Stimulated activated naive CD8-positive, alpha-beta T cell treated with anti-CD3 and anti-CD28 coated beads, Interleukin-15, amount 100 ng/mL, for 72 hours (primary cell): ENCODE results near the gene SLC46A3.

Experiments used
- ATAC-seq: fragments of 150-1000 bp; cut with Tn5 transposase; 2 replicates; pipeline ENCODE4 v1.10.0; 2021; ENCODE audit warnings: mild to moderate bottlenecking, moderate library complexity
- DNase-seq, 2 donors: peaks; one replicate each; pipeline ENCODE4 v3.0.0; 2021 to 2022
- H3K27ac Mint-ChIP-seq, 2 donors: one replicate each; pipeline ENCODE4 v1.8.0; 2022; ENCODE audit warnings: mild to moderate bottlenecking in 2 of 2, mixed read lengths in 2 of 2, moderate library complexity in 2 of 2
- H3K27me3 Mint-ChIP-seq: one replicate; pipeline ENCODE4 v1.8.0; 2022; ENCODE audit warnings: mixed read lengths
- H3K4me1 Mint-ChIP-seq: one replicate; pipeline ENCODE4 v1.8.0; 2022; ENCODE audit warnings: mild to moderate bottlenecking, mixed read lengths
- H3K4me3 Mint-ChIP-seq, 2 donors: one replicate each; pipeline ENCODE4 v1.8.0; 2022; ENCODE audit warnings: mild to moderate bottlenecking in 2 of 2, mixed read lengths in 2 of 2, moderate library complexity in 1 of 2
- H3K9me3 Mint-ChIP-seq, 2 donors: one replicate each; pipeline ENCODE4 v1.8.0; 2022; ENCODE audit warnings: mixed read lengths in 2 of 2

The SLC46A3 gene

GRCh38 chr13:28671126-28671792, 47.5 kb downstream of the SLC46A3 start:
- no peak overlapping the region for H3K27ac Mint-ChIP-seq
- H3K4me1 Mint-ChIP-seq, result peaks cover 6% of the 10 kb centered on the region
- H3K4me3 Mint-ChIP-seq, result no peak overlapping the region
- ATAC-seq (no peak), DNase-seq (no peak)
- no peaks in the 10 kb centered on the region for H3K9me3 Mint-ChIP-seq
- no peaks in the 10 kb centered on the region for H3K27me3 Mint-ChIP-seq

GRCh38 chr13:28666897-28667488, 51.8 kb downstream of the SLC46A3 start:
- peaks cover 20% of the 10 kb centered on the region for H3K4me1 Mint-ChIP-seq
- no peaks in the 10 kb centered on the region for H3K9me3 Mint-ChIP-seq

GRCh38 chr13:28659621-28659970, 59.2 kb downstream of the SLC46A3 start:
- Mint-ChIP-seq H3K4me1 (peaks cover 62% of the 10 kb centered on the region), H3K9me3 (no peaks in the 10 kb centered on the region), H3K4me3 (peak overlapping the region; percentile 86 to 97), H3K27me3 (no peaks in the 10 kb centered on the region), H3K27ac (peak overlapping the region; percentile 98)
- no peak for DNase-seq
- ATAC-seq, result peak; percentile 83

More at GRCh38 chr13:28666897-28667488, 51.8 kb downstream of the SLC46A3 start:
- DNase-seq (no peak), ATAC-seq (no peak)
- H3K27me3 Mint-ChIP-seq, result no peaks in the 10 kb centered on the region
- peak overlapping the region in 1 of 2 donors; percentile 79 for H3K27ac Mint-ChIP-seq
- no peak overlapping the region for H3K4me3 Mint-ChIP-seq

GRCh38 chr13:28658796-28659620, 59.8 kb downstream of the SLC46A3 start, which contains the start of gene POMP:
Gene POMP, plus strand, starts transcription at chr13:28659130. Its CDS starts 55 bp downstream, at chr13:28659185.
- H3K9me3 Mint-ChIP-seq, result no peaks in the 10 kb centered on the region
- ATAC-seq (peak; percentile 96), DNase-seq (peak; percentile 81 to 88)
- H3K4me1 Mint-ChIP-seq, result peaks cover 60% of the 10 kb centered on the region
- peak within 1 kb of the TSS; percentile 98 for H3K27ac Mint-ChIP-seq
- H3K27me3 Mint-ChIP-seq, result no peaks in the 10 kb centered on the region
- H3K4me3 Mint-ChIP-seq, result peak within 1 kb of the TSS; percentile 86 to 97

DNA sequence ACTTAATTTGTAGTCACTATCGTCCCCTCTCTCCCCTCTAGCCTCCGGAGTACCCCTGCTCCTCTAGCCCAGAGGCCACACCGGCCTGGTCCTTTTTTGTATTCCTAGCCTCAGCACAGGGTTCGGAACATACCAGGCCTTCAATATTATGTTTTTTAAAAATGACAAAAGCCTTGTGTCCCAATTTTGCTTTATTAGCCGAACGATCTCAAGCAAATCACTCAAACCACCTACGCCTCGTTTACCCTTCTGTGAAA, 60.3 kb downstream of the SLC46A3 start:
- Mint-ChIP-seq H3K27me3 (no peaks in the 10 kb centered on the region), H3K27ac (peak overlapping the region; percentile 98), H3K4me1 (peaks cover 60% of the 10 kb centered on the region)

DNA sequence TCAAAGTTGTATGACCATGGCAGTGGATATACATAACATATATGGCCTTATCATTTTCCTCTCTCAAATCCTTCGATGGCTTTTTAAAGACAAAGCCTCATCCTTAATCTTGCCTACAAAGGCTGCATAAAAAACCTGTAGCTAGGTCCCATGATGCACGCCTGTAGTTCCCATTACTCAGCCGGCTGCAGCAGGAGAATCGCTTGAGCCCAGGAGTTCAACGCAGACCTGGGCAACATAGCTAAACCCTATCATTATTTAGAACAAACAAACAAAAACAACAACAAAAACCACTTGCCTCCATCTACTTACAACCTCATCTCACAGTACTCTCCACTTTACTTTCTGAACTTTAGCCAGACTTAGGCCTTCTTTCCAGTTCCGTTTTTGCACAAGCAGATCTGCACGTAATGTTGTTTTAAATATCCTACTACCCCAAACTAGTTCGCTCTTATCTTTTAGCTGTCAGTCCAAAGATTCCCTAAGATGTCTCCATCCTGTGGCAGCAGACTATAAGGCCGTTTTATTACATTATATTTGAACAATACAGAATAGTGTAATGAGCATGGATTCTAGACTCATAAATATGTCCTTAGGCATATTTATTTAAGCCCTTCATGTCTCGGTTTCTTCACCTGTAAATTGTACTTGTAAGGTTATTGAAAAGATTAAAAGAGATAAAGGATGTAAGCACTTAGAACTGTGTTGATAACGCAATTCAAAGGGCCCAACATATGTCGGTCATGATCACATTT, 60.8 kb downstream of the SLC46A3 start:
- no peaks in the 10 kb centered on the region for H3K9me3 Mint-ChIP-seq
- ATAC-seq (no peak), DNase-seq (no peak)

More for the DNA sequence above, 60.3 kb downstream of the SLC46A3 start:
- no peak for ATAC-seq
- Mint-ChIP-seq H3K9me3 (no peaks in the 10 kb centered on the region), H3K4me3 (peak overlapping the region; percentile 86 to 97)
- DNase-seq, result no peak

DNA sequence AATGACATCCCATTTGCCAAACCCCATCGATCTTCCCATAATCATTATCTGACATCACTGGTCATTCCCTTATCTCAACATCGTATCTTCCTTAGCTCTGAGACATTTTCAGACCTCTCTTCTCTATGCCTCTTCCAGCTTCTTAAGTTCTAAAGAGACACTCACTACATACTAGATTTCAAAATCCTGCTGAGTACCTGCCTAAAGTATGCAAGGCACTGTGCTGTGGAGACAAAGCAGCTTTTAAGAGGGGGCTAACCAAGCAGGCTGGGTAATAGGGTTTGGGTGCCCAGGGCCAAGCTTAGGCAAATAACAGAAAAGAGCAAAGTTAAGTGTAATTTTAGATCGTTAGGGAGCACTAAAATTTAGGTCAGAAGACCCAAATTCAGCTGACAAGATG, 63.2 kb downstream of the SLC46A3 start:
- ATAC-seq (no peak), DNase-seq (no peak)
- no peaks in the 10 kb centered on the region for H3K9me3 Mint-ChIP-seq
- H3K27ac Mint-ChIP-seq, result no peak overlapping the region
- H3K27me3 Mint-ChIP-seq, result no peaks in the 10 kb centered on the region
- H3K4me1 Mint-ChIP-seq, result peaks cover 54% of the 10 kb centered on the region
- H3K4me3 Mint-ChIP-seq, result no peak overlapping the region

More for the DNA sequence above, 60.8 kb downstream of the SLC46A3 start:
- Mint-ChIP-seq H3K27me3 (no peaks in the 10 kb centered on the region), H3K4me3 (peak overlapping the region; percentile 86 to 97), H3K4me1 (peaks cover 60% of the 10 kb centered on the region), H3K27ac (peak overlapping the region; percentile 98)

DNA sequence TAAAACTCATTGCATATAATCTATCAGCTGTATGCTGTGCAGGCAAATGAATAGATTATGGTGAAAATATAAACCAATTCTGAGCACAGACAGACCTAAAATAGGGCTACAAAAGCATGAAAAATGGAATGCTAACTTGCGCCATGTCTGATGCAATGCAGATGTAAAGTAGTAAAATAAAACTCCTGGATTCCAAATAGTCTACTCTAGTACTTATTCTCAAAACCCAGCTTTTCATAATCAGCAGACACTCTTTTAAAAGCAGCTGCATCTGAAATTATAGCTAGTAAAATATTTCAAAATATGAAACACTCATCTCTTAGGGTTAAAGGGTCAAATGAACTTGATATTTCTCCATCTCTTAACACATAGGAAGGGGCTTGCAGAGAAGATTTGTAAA, 64.5 kb downstream of the SLC46A3 start:
- peaks cover 53% of the 10 kb centered on the region for H3K4me1 Mint-ChIP-seq
- DNase-seq (no peak), ATAC-seq (no peak)
- no peak overlapping the region for H3K4me3 Mint-ChIP-seq
- H3K9me3 Mint-ChIP-seq, result no peaks in the 10 kb centered on the region
- H3K27ac Mint-ChIP-seq, result no peak overlapping the region
- H3K27me3 Mint-ChIP-seq, result no peaks in the 10 kb centered on the region

GRCh38 chr13:28653111-28653510, 65.7 kb downstream of the SLC46A3 start:
- H3K27ac Mint-ChIP-seq, result no peak overlapping the region
- H3K4me3 Mint-ChIP-seq, result no peak overlapping the region
- H3K27me3 Mint-ChIP-seq, result no peaks in the 10 kb centered on the region
- DNase-seq, result no peak
- H3K4me1 Mint-ChIP-seq, result peaks cover 52% of the 10 kb centered on the region
- ATAC-seq, result no peak
- no peaks in the 10 kb centered on the region for H3K9me3 Mint-ChIP-seq

GRCh38 chr13:28651810-28652401, 66.9 kb downstream of the SLC46A3 start:
- Mint-ChIP-seq H3K4me3 (no peak overlapping the region), H3K4me1 (peaks cover 48% of the 10 kb centered on the region), H3K9me3 (no peaks in the 10 kb centered on the region), H3K27ac (no peak overlapping the region), H3K27me3 (no peaks in the 10 kb centered on the region)
- ATAC-seq, result no peak
- DNase-seq, result no peak

GRCh38 chr13:28650284-28650683, 68.5 kb downstream of the SLC46A3 start:
- H3K4me3 Mint-ChIP-seq, result peak overlapping the region in 1 of 2 donors; percentile 15
- H3K27ac Mint-ChIP-seq, result peak overlapping the region; percentile 28 to 81
- H3K9me3 Mint-ChIP-seq, result no peaks in the 10 kb centered on the region
- peaks cover 35% of the 10 kb centered on the region for H3K4me1 Mint-ChIP-seq
- no peaks in the 10 kb centered on the region for H3K27me3 Mint-ChIP-seq
- DNase-seq (peak in 1 of 2 donors; percentile 16), ATAC-seq (peak; percentile 92)
